ENCODE results near the gene SMS.

DNA sequence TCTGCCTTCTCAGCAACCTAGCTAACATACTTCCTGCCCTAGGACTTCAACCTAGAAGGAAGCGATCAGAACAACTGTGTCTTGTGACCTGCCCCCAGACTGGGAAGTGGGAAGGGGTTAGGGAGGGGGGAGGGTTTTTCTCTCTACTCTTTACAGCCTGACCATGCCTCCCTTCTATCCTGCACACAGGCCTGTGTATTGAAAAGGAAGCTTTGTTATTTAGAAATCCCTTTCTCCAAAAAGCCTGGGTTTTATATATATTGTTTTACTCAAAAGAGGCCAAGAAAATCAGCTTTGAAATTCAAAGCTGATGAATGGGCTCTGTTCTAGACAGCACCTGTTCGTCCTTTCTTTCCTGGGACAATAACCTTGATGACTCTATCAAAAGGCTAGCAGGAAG lies 35.2 kb upstream of the SMS start:
- TF ChIP-seq, protein P1, sequence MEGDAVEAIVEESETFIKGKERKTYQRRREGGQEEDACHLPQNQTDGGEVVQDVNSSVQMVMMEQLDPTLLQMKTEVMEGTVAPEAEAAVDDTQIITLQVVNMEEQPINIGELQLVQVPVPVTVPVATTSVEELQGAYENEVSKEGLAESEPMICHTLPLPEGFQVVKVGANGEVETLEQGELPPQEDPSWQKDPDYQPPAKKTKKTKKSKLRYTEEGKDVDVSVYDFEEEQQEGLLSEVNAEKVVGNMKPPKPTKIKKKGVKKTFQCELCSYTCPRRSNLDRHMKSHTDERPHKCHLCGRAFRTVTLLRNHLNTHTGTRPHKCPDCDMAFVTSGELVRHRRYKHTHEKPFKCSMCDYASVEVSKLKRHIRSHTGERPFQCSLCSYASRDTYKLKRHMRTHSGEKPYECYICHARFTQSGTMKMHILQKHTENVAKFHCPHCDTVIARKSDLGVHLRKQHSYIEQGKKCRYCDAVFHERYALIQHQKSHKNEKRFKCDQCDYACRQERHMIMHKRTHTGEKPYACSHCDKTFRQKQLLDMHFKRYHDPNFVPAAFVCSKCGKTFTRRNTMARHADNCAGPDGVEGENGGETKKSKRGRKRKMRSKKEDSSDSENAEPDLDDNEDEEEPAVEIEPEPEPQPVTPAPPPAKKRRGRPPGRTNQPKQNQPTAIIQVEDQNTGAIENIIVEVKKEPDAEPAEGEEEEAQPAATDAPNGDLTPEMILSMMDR (IDR thresholded peaks at IDR 0.05) = no peak
- TF ChIP-seq POLR2A (IDR thresholded peaks at IDR 0.05) (no peak), EP300 (IDR thresholded peaks at IDR 0.05) (no peak)
